Peyer's patch (tissue), 4 donors: Measurements from ENCODE around the gene SFT2D3.

ENCODE experiments used
- CTCF ChIP-seq, 6 experiments: fragments of 450-650 bp in 4 of 6; fragments of 200-600 bp in 2 of 6; sonication (generic) in 1 of 6; IDR thresholded peaks; one replicate each; pipeline ENCODE4 v1.5.1; 2017 to 2019; ENCODE audit warnings: antibody characterized with exemption in 6 of 6, mild to moderate bottlenecking in 3 of 6, moderate library complexity in 1 of 6
- POLR2A ChIP-seq, 2 donors: fragments of 450-650 bp; IDR thresholded peaks; one replicate each; pipeline ENCODE4 v1.5.1; 2017; ENCODE audit warnings: antibody characterized with exemption in 2 of 2, mild to moderate bottlenecking in 2 of 2, moderate library complexity in 2 of 2

DNA sequence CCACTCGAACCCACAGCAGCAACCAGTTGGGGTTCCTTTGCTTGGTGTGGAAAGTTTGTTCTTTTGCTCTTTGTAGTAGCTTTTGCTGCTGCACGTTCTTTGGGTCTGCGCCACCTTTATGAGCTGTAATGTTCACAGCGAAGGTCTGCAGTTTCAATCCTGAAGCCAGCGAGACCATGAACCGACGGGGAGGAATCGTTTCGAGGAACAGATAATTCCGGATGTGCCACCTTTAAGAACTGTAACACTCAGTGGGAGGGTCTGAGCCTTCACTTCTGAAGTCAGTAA is 41.1 kb upstream of the SFT2D3 start:
- TF ChIP-seq CTCF (IDR thresholded peaks at IDR 0.05), result no peak
- TF ChIP-seq POLR2A (IDR thresholded peaks at IDR 0.05), result no peak
